Tibial nerve (tissue), 4 donors: ENCODE results near the gene PLXNA4. TPM values are rescaled to one million over a fixed set of nuclear protein-coding genes. Genes with fewer than 3 reads are reported as not detected.

Experiments used
- DNase-seq, 2 donors: peaks; one replicate each; pipeline ENCODE4 v3.0.0-alpha.2; 2019; ENCODE audit warnings: low spot score in 2 of 2
- H3K27ac ChIP-seq, 4 donors: fragments of 200-600 bp; sonication (generic) in 3 of 4; one replicate each; pipeline ENCODE4 v1.5.1; 2017 to 2019; ENCODE audit warnings: mild to moderate bottlenecking in 1 of 4
- H3K27me3 ChIP-seq, 2 donors: fragments of 200-600 bp; sonication (generic) in 1 of 2; one replicate each; pipeline versions ENCODE4 v1.5.1 to v1.6.0; 2017 to 2019
- H3K36me3 ChIP-seq, 3 donors: fragments of 200-600 bp; sonication (generic); one replicate each; pipeline ENCODE4 v1.5.1; 2018 to 2019
- H3K4me1 ChIP-seq, 4 donors: fragments of 200-600 bp; sonication (generic) in 3 of 4; one replicate each; pipeline ENCODE4 v1.5.1; 2017 to 2019
- H3K4me3 ChIP-seq, 4 donors: fragments of 200-600 bp; sonication (generic) in 3 of 4; one replicate each; pipeline ENCODE4 v1.5.1; 2017 to 2019; ENCODE audit warnings: mild to moderate bottlenecking in 1 of 4, moderate library complexity in 1 of 4
- H3K9me3 ChIP-seq, 4 donors: fragments of 200-600 bp; sonication (generic) in 3 of 4; one replicate each; pipeline ENCODE4 v1.5.1; 2017 to 2019
- CTCF ChIP-seq, 5 experiments: fragments of 200-600 bp in 3 of 5; fragments of 450-650 bp in 2 of 5; sonication (generic) in 3 of 5; IDR thresholded peaks; one replicate each; pipeline ENCODE4 v1.5.1; 2016 to 2019; ENCODE audit warnings: antibody characterized with exemption in 5 of 5, mild to moderate bottlenecking in 3 of 5, moderate library complexity in 2 of 5
- EP300 ChIP-seq, 2 donors: sonication (generic); formaldehyde crosslinking; IDR thresholded peaks; one replicate each; pipeline ENCODE4 v1.6.1; 2017; ENCODE audit warnings: antibody characterized with exemption in 2 of 2, mild to moderate bottlenecking in 1 of 2
- POLR2A ChIP-seq, 2 donors: fragments of 450-650 bp; IDR thresholded peaks; one replicate each; pipeline ENCODE4 v1.6.1; 2017; ENCODE audit warnings: antibody characterized with exemption in 2 of 2, mild to moderate bottlenecking in 2 of 2, moderate library complexity in 2 of 2
- WGBS, 2 donors: methylation state at CpG; one replicate each; pipeline ENCODE4 v1.1.5; 2018; 5-methylcytosine and 5-hydroxymethylcytosine counted together
- total RNA-seq, 4 donors: library from RNA; depleted of rRNA; stranded (reverse); fragments of >200 nt; gene quantifications; one replicate each; pipeline ENCODE4 v1.1.0, GENCODE V29; 2016

The PLXNA4 gene
- total RNA-seq, 4 donors from 2014 or later, result 12.6 to 32.4 (median 13.7) TPM

GRCh38 chr7:132255898-132256297 lies 320.4 kb downstream of the PLXNA4 start:
- Histone ChIP-seq H3K4me1 (peaks cover 0 to 16% (median under 1%) of the 10 kb centered on the region in 4 donors), H3K9me3 (no peaks in the 10 kb centered on the region), H3K36me3 (no peaks in the 10 kb centered on the region), H3K27me3 (no peaks in the 10 kb centered on the region), H3K4me3 (no peak overlapping the region), H3K27ac (no peak overlapping the region)
- TF ChIP-seq CTCF (IDR thresholded peaks at IDR 0.05) (no peak), POLR2A (IDR thresholded peaks at IDR 0.05) (no peak), EP300 (IDR thresholded peaks at IDR 0.05) (no peak)
- DNase-seq, result no peak
- 27 to 37% methylated on average over 6 of the region's 6 CpGs for WGBS, 2 donors

GRCh38 chr7:132255115-132255797 lies 321.0 kb downstream of the PLXNA4 start:
- H3K4me1 ChIP-seq, result peaks cover 0 to 22% (median 6%) of the 10 kb centered on the region in 4 donors
- H3K27ac ChIP-seq, result no peak overlapping the region
- H3K27me3 ChIP-seq, result no peaks in the 10 kb centered on the region
- H3K4me3 ChIP-seq, result no peak overlapping the region
- TF ChIP-seq CTCF (IDR thresholded peaks at IDR 0.05) (no peak), POLR2A (IDR thresholded peaks at IDR 0.05) (no peak), EP300 (IDR thresholded peaks at IDR 0.05) (no peak)
- no peaks in the 10 kb centered on the region for H3K9me3 ChIP-seq
- DNase-seq, result no peak
- no peaks in the 10 kb centered on the region for H3K36me3 ChIP-seq
- 72 to 79% methylated on average over 3 of the region's 3 CpGs for WGBS, 2 donors

GRCh38 chr7:132254455-132254854 lies 321.8 kb downstream of the PLXNA4 start:
- H3K27ac ChIP-seq, result no peak overlapping the region
- peaks cover 0 to 30% (median 8%) of the 10 kb centered on the region in 4 donors for H3K4me1 ChIP-seq
- TF ChIP-seq EP300 (IDR thresholded peaks at IDR 0.05) (no peak), POLR2A (IDR thresholded peaks at IDR 0.05) (no peak), CTCF (IDR thresholded peaks at IDR 0.05) (no peak)
- no peak for DNase-seq
- H3K4me3 ChIP-seq, result no peak overlapping the region
- no peaks in the 10 kb centered on the region for H3K27me3 ChIP-seq
- no peaks in the 10 kb centered on the region for H3K36me3 ChIP-seq
- H3K9me3 ChIP-seq, result no peaks in the 10 kb centered on the region
- WGBS, 2 donors, result 85 to 89% methylated on average over 12 of the region's 12 CpGs

- Histone ChIP-seq H3K36me3 (no peaks in the 10 kb centered on the region), H3K27ac (no peak overlapping the region), H3K9me3 (no peaks in the 10 kb centered on the region), H3K27me3 (peaks cover 0 to 5% of the 10 kb centered on the region in 2 donors), H3K4me3 (no peak overlapping the region), H3K4me1 (peaks cover 0 to 32% (median 8%) of the 10 kb centered on the region in 4 donors)
- DNase-seq, result no peak
- WGBS, 2 donors, result 45% methylated on average over 2 of the region's 2 CpGs
- no peak for TF ChIP-seq EP300 (IDR thresholded peaks at IDR 0.05)
- no peak for TF ChIP-seq CTCF (IDR thresholded peaks at IDR 0.05)
- TF ChIP-seq POLR2A (IDR thresholded peaks at IDR 0.05), result no peak
Observed at GRCh38 chr7:132252793-132253100, 323.5 kb downstream of the PLXNA4 start.

- peak in 1 of 2 donors; percentile 33 for TF ChIP-seq EP300 (IDR thresholded peaks at IDR 0.05)
- no peak for TF ChIP-seq CTCF (IDR thresholded peaks at IDR 0.05)
- no peak for TF ChIP-seq POLR2A (IDR thresholded peaks at IDR 0.05)
- Histone ChIP-seq H3K27me3 (peaks cover 0 to 5% of the 10 kb centered on the region in 2 donors), H3K4me3 (no peak overlapping the region), H3K4me1 (peaks cover 0 to 32% (median 8%) of the 10 kb centered on the region in 4 donors), H3K9me3 (no peaks in the 10 kb centered on the region), H3K27ac (no peak overlapping the region), H3K36me3 (no peaks in the 10 kb centered on the region)
- 9 to 25% methylated on average over 5 of the region's 5 CpGs for WGBS, 2 donors
- DNase-seq, result peak; percentile 19 to 23
Observed at GRCh38 chr7:132251327-132251659, 325.0 kb downstream of the PLXNA4 start.
